K562 (cell line): ENCODE measurements around the gene ULK1. TPM values are rescaled to one million over a fixed set of nuclear protein-coding genes. Genes with fewer than 3 reads are reported as not detected.
A peak's percentile ranks its signal among the peaks of the same experiment; 100 is the strongest.

Experiments used
- CCAR2 ChIP-seq: fragments of 200-400 bp; formaldehyde crosslinking; IDR thresholded peaks from 2 replicates; pipeline ENCODE4 v1.6.1; 2017; ENCODE audit warnings: mild to moderate bottlenecking, low read depth, low read length
- E2F3 ChIP-seq: fragments of 250-450 bp; sonication (Bioruptor Pico); IDR thresholded peaks from 2 replicates; pipeline ENCODE4 v1.4.0; 2020; ENCODE audit warnings: mild to moderate bottlenecking
- HNRNPK ChIP-seq: fragments of 200-400 bp; formaldehyde crosslinking; IDR thresholded peaks from one replicate; pipeline ENCODE4 v1.6.1; 2018; ENCODE audit warnings: mild to moderate bottlenecking, low read depth, low read length; ENCODE audit not compliant: poor library complexity, severe bottlenecking
- HNRNPL ChIP-seq: fragments of 200-400 bp; formaldehyde crosslinking; IDR thresholded peaks from 2 replicates; pipeline ENCODE4 v1.6.1; 2017; ENCODE audit warnings: low read depth, mild to moderate bottlenecking, low read length
- ILK ChIP-seq: fragments of 450-650 bp; IDR thresholded peaks from 2 replicates; pipeline ENCODE4 v1.6.1; 2016; ENCODE audit warnings: missing genetic modification characterization, low read depth, mild to moderate bottlenecking, missing compliant biosample characterization, moderate library complexity, borderline replicate concordance
- KLF13 ChIP-seq: fragments of 450-650 bp; IDR thresholded peaks from 2 replicates; pipeline ENCODE4 v1.6.1; 2016; ENCODE audit warnings: missing genetic modification characterization, low read depth, mild to moderate bottlenecking, missing compliant biosample characterization, moderate library complexity, borderline replicate concordance
- MCM2 ChIP-seq: fragments of 450-650 bp; IDR thresholded peaks from 2 replicates; pipeline ENCODE4 v1.6.1; 2017; ENCODE audit warnings: low read depth, mild to moderate bottlenecking
- POLR2H ChIP-seq: IDR thresholded peaks from 2 replicates; pipeline ENCODE4 v1.6.1; 2016; ENCODE audit warnings: missing genetic modification characterization, low read depth, mild to moderate bottlenecking, control low read depth, missing compliant biosample characterization, moderate library complexity
- POU5F1 ChIP-seq: fragments of 150-350 bp; IDR thresholded peaks from 2 replicates; pipeline ENCODE4 v1.6.1; 2014; ENCODE audit warnings: borderline replicate concordance, low read length, low read depth, mild to moderate bottlenecking; ENCODE audit not compliant: partially characterized antibody
- PTRF ChIP-seq: fragments of 450-650 bp; IDR thresholded peaks from 2 replicates; pipeline ENCODE4 v1.6.1; 2016; ENCODE audit warnings: mild to moderate bottlenecking, missing genetic modification characterization, missing compliant biosample characterization
- PYGO2 ChIP-seq: fragments of 450-650 bp; IDR thresholded peaks from 2 replicates; pipeline ENCODE4 v1.6.1; 2016; ENCODE audit warnings: mild to moderate bottlenecking, missing genetic modification characterization, moderate library complexity, missing compliant biosample characterization
- RNF2 ChIP-seq: sonication (generic); IDR thresholded peaks from 2 replicates; pipeline ENCODE4 v1.6.1; 2016
- SMARCB1 ChIP-seq: IDR thresholded peaks from 2 replicates; pipeline ENCODE4 v1.6.1; 2011; ENCODE audit warnings: improper control_type of control experiment, low read depth; ENCODE audit not compliant: insufficient read length
- SREBF1 ChIP-seq: fragments of 150-350 bp; IDR thresholded peaks from 2 replicates; pipeline ENCODE4 v1.6.1; 2014; ENCODE audit warnings: antibody characterized with exemption, low read depth, low read length, borderline replicate concordance
- STAT5B ChIP-seq: fragments of 250-450 bp; sonication (Bioruptor Pico); IDR thresholded peaks from 2 replicates; pipeline ENCODE4 v1.8.0; 2021; ENCODE audit warnings: mild to moderate bottlenecking, inconsistent platforms
- SUPT5H ChIP-seq: fragments of 450-650 bp; IDR thresholded peaks from 2 replicates; pipeline ENCODE4 v1.6.1; 2016
- TEAD2 ChIP-seq: fragments of 450-650 bp; IDR thresholded peaks from 2 replicates; pipeline ENCODE4 v1.6.1; 2016; ENCODE audit warnings: missing genetic modification characterization, control low read depth, missing compliant biosample characterization
- ZC3H4 ChIP-seq: sonication (generic); formaldehyde crosslinking; IDR thresholded peaks from 2 replicates; pipeline ENCODE4 v1.9.0; 2021; ENCODE audit warnings: missing genetic modification reagents, borderline replicate concordance
- ZNF239 ChIP-seq: fragments of 250-450 bp; sonication (Bioruptor Pico); IDR thresholded peaks from 2 replicates; pipeline ENCODE4 v1.4.0; 2020; ENCODE audit warnings: mild to moderate bottlenecking
- ZNF263 ChIP-seq: sonication (generic); formaldehyde crosslinking; IDR thresholded peaks from 2 replicates; pipeline ENCODE4 v1.8.0; 2022; ENCODE audit warnings: mild to moderate bottlenecking, missing genetic modification reagents, borderline replicate concordance
- ZNF384 ChIP-seq: IDR thresholded peaks from 2 replicates; pipeline ENCODE4 v1.6.1; 2012; ENCODE audit warnings: low read depth, low read length, improper control_type of control experiment
- ZNF699 ChIP-seq: fragments of 250-450 bp; sonication (Bioruptor Pico); IDR thresholded peaks from 2 replicates; pipeline ENCODE4 v1.8.0; 2021; ENCODE audit warnings: mild to moderate bottlenecking, moderate library complexity; ENCODE audit not compliant: insufficient replicate concordance
- polyA plus RNA-seq, 8 experiments: library from polyadenylated mRNA; depleted of rRNA in 4 of 8; stranded (reverse) in 5 of 8; unstranded in 3 of 8; fragments of >200 nt; fragmentation: Nextera tagmentation in 2 of 8; fragmentation: Illumina TruSeq in 1 of 8; extraction: Ambion mirVana in 2 of 8; extraction: Trizol in 1 of 8; gene quantifications; 2 replicates each; pipeline versions ENCODE4 v1.2.1 to v1.2.3, GENCODE V29; 2011 to 2014; ENCODE audit warnings: inconsistent platforms in 1 of 8, missing spikeins in 1 of 8
- total RNA-seq, 7 experiments: library from RNA; depleted of rRNA in 6 of 7; stranded (reverse); fragments of >200 nt in 6 of 7; fragmentation: Illumina TruSeq in 2 of 7; extraction: Trizol in 2 of 7; gene quantifications; 2 replicates each; pipeline versions ENCODE4 v1.2.1 to v1.2.3, GENCODE V29; 2011 to 2021; ENCODE audit warnings: low replicate concordance in 1 of 7
- TF ChIP-seq, protein P1 (sequence below): fragments of 250-450 bp; sonication (Bioruptor Pico); IDR thresholded peaks from 2 replicates; pipeline ENCODE4 v1.5.1; 2021; ENCODE audit warnings: mild to moderate bottlenecking
- TF ChIP-seq, protein P2 (sequence below): sonication (generic); formaldehyde crosslinking; IDR thresholded peaks from 2 replicates; pipeline ENCODE4 v1.8.0; 2022; ENCODE audit warnings: mild to moderate bottlenecking, low read depth, missing genetic modification reagents
- TF ChIP-seq, protein P3 (sequence below): sonication (generic); formaldehyde crosslinking; IDR thresholded peaks from 2 replicates; pipeline ENCODE4 v1.9.0; 2022; ENCODE audit warnings: mild to moderate bottlenecking, missing genetic modification reagents
- TF ChIP-seq, protein P4 (sequence below): fragments of 250-450 bp; sonication (Bioruptor Pico); IDR thresholded peaks from 2 replicates; pipeline ENCODE4 v1.8.0; 2022; ENCODE audit warnings: moderate library complexity, mild to moderate bottlenecking, inconsistent platforms

ULK1 gene
- total and polyA plus RNA-seq, 9 of the 15 experiments (the other 6 are each of a cell fraction or from before 2014, with no cell fraction given) = 0.15 to 29.4 (median 2.5) TPM

DNA sequence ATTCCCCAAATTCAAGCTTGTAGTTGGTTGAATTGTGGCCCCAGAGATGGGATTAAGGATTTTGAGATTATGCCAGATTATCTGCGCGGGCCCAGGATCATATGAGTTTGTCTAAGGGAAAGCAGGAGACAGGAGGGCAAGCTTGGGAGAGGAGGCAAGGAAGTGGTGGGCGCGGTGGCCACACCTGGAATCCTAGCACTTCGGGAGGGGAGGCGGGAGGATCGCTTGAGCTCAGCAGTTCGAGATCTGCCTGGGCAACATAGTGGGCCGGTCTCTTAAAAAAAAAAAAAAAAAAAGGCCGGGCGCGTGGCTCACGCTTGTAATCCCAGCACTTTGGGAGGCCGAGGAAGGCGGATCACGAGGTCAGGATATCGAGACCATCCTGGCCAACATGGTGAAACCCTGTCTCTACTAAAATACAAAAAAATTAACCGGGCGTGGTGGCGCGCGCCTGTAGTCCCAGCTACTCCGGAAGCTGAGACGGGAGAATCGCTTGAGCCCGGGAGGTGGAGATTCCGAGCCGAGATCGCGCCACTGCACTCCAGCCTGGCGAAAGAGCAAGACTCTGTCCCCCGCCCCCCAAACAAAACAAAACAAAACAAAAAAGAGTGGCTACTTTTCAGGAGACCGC, 33.8 kb downstream of the ULK1 start (continued):
- TF ChIP-seq, protein P1, sequence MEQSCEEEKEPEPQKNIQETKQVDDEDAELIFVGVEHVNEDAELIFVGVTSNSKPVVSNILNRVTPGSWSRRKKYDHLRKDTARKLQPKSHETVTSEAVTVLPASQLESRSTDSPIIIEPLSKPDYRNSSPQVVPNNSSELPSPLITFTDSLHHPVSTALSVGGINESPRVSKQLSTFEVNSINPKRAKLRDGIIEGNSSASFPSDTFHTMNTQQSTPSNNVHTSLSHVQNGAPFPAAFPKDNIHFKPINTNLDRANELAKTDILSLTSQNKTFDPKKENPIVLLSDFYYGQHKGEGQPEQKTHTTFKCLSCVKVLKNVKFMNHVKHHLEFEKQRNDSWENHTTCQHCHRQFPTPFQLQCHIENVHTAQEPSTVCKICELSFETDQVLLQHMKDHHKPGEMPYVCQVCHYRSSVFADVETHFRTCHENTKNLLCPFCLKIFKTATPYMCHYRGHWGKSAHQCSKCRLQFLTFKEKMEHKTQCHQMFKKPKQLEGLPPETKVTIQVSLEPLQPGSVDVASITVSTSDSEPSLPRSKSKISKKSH = no peak
- TF ChIP-seq SREBF1 (no peak), ZNF263 (CRISPR knock-in tag) (no peak), ZC3H4 (no peak), RNF2 (no peak), STAT5B (no peak), PTRF (tag) (no peak), HNRNPL (no peak), CCAR2 (no peak), E2F3 (no peak), ZNF384 (peak; percentile 63; the same call in 1 of the 2 replicates), SMARCB1 (no peak), ZNF239 (CRISPR knock-in tag) (no peak), MCM2 (no peak), SUPT5H (peak; percentile 6), TEAD2 (tag) (no peak), HNRNPK (no peak), PYGO2 (tag) (no peak), POU5F1 (no peak), ILK (no peak), ZNF699 (no peak), POLR2H (no peak), KLF13 (tag) (no peak)
- TF ChIP-seq, protein P2, sequence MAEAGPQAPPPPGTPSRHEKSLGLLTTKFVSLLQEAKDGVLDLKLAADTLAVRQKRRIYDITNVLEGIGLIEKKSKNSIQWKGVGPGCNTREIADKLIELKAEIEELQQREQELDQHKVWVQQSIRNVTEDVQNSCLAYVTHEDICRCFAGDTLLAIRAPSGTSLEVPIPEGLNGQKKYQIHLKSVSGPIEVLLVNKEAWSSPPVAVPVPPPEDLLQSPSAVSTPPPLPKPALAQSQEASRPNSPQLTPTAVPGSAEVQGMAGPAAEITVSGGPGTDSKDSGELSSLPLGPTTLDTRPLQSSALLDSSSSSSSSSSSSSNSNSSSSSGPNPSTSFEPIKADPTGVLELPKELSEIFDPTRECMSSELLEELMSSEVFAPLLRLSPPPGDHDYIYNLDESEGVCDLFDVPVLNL (CRISPR knock-in tag) = no peak
- TF ChIP-seq, protein P3, sequence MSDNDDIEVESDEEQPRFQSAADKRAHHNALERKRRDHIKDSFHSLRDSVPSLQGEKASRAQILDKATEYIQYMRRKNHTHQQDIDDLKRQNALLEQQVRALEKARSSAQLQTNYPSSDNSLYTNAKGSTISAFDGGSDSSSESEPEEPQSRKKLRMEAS (CRISPR knock-in tag) = no peak; the same call in 1 of the 2 replicates
- TF ChIP-seq, protein P4, sequence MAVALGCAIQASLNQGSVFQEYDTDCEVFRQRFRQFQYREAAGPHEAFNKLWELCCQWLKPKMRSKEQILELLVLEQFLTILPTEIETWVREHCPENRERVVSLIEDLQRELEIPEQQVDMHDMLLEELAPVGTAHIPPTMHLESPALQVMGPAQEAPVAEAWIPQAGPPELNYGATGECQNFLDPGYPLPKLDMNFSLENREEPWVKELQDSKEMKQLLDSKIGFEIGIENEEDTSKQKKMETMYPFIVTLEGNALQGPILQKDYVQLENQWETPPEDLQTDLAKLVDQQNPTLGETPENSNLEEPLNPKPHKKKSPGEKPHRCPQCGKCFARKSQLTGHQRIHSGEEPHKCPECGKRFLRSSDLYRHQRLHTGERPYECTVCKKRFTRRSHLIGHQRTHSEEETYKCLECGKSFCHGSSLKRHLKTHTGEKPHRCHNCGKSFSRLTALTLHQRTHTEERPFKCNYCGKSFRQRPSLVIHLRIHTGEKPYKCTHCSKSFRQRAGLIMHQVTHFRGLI (CRISPR knock-in tag) = no peak
